Measurements from ENCODE around the gene TAP2.
A peak's percentile ranks its signal among the peaks of the same experiment; 100 is the strongest.
"Not testable (repeated sequence)": the region's sequence is repeated elsewhere in the genome, so short reads cannot be mapped to it uniquely, and the experiment has no call there.

The TAP2 gene

DNA sequence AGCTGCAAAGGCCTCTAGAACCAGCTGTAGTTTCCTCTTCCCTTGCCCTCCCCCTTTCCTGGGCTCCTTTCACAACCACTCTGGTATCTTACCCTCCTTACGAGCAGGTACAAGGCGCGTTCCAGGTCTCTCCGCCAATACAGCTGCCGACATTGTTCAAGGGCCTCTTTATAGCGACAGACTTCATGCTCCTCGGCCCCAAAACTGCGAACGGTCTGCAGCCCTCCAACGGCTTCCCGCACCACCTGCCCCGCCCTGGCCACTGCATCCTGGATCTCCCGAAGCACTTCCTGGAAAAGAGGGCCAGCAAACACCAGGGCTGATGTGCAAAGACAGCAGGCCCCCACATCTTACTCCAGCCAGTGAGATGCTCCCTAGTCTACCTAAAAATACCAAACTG is 6.0 kb downstream of the TAP2 start:
- DNase-seq: no peak

- no peak for DNase-seq
These were observed 7.6 kb downstream of the TAP2 start for GRCh38 chr6:32830936-32831335.

DNA sequence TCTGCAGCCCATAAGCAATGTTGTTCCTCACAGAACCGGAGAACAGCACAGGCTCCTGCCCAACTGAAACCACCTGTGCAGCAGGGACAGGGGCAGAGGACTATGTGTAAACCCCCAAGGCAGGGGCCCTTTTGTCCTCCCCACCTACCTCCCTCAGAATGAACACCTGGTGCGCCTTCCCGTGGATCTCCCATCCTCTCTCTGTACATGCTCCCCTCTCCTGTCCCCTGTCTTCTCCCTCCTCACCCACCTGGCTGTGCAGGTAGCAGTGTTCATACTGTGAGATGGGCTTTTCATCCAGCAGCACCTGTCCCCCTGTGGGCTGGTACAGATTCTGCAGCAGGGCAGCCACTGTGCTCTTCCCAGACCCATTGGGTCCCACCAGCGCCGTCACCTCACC is 8.5 kb downstream of the TAP2 start:
- DNase-seq: no peak

GRCh38 chr6:32829495-32829894 is 9.0 kb downstream of the TAP2 start:
- no peak for DNase-seq

GRCh38 chr6:32827025-32827424 is 11.5 kb downstream of the TAP2 start:
- DNase-seq: no peak

DNA sequence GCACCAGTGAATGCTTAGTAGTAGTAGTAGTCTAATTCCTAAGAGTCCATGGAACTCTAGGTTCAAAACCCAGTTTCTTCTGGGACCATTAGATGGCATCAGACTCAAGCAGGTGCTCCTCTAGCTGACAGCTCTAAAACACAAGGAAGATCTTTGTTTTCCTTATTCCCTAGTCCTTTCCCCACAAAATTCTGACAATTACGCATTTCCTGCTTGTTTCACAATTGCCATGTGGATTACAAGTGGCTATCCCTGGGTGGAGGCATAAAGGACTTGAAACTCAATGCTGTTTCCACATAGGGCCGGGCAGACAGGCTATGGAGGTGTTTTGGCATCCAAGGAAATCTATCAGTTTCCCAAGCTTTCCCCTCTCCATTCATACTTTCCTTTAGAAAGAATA is 12.6 kb downstream of the TAP2 start:
- DNase-seq: no peak

GRCh38 chr6:32819729-32820128 is 18.8 kb downstream of the TAP2 start:
- DNase-seq: no peak

DNA sequence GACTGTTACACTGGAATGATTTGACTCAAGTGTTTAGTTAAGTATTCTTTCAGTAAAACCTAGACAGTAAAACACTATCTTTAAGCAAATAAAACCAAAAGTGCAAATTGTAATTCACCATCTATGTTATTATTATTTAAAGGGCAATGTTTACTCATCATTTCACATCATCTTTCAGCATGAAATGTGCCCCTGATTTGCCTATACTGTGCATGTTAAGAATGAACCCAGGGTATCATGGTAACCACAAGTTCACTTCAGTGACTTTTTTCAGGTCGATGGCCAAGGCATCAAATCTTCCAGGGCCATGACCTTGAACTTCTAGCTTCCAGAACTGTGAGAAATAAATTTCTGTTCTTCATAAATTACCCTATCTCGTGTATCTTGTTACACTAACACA is 19.7 kb downstream of the TAP2 start:
- no peak for DNase-seq

- DNase-seq: no peak
These were observed 21.8 kb downstream of the TAP2 start, which contains the start of gene HLA-DOB for GRCh38 chr6:32816746-32817204. TSS of gene HLA-DOB (minus strand) at chr6:32817002. CDS start at chr6:32816951, 51 bp downstream.

- no peak for DNase-seq
These were observed 22.5 kb downstream of the TAP2 start for GRCh38 chr6:32815996-32816395.

- no peak for DNase-seq
These were observed 23.4 kb downstream of the TAP2 start for GRCh38 chr6:32815115-32815514.

GRCh38 chr6:32814145-32814544 is 24.4 kb downstream of the TAP2 start:
- no peak for DNase-seq

DNA sequence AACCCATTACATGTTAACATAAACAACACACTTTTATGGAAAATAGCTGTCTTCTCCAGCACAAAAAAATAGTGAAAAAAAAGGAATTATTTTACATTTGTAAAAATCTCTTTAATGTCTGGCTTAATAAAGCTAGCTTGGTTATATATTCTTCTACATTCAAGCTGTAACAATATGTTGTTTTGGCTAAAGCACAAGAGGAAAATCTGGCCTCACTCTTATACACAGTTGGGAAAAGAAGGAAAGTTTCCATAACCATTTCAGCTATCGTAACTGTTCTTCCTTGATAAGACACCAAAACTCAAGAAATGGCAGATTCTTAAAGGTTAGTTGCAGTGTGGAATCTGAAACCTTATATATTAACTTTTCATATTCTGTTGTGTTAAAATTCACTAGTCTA is 29.4 kb downstream of the TAP2 start:
- no peak for DNase-seq

- DNase-seq: no peak
These were observed 31.4 kb downstream of the TAP2 start for GRCh38 chr6:32807020-32807580.

GRCh38 chr6:32805404-32805803 is 33.1 kb downstream of the TAP2 start:
- DNase-seq: not testable (repeated sequence)

- DNase-seq: no peak
These were observed 35.1 kb downstream of the TAP2 start for GRCh38 chr6:32803416-32803815.

DNA sequence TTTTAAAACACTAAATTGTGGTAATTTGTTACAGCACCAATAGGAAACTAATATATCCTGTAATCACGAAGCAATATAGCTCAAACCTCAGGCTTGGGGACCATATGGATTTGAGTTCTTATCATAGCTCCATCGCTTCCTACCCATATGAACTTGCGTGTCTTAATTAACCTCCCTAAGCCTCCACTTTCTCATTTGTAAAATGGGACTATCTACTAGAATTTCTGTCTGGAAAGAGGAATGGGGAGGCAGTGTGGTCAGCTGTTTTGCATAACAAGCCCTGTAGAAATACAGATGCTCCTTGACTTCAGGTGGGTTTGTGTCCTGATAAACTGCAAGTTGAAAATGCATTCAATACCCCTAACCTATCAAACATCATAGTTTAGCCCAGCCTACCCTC is 38.8 kb downstream of the TAP2 start:
- no peak for DNase-seq

GRCh38 chr6:32799168-32799567 is 39.4 kb downstream of the TAP2 start:
- DNase-seq: no peak

- DNase-seq: peak; percentile 75
These were observed 41.4 kb downstream of the TAP2 start for GRCh38 chr6:32796848-32797776.

- no peak for DNase-seq
These were observed 44.0 kb downstream of the TAP2 start for GRCh38 chr6:32794510-32794909.

- no peak for DNase-seq
These were observed 45.6 kb downstream of the TAP2 start for GRCh38 chr6:32792901-32793435.

DNA sequence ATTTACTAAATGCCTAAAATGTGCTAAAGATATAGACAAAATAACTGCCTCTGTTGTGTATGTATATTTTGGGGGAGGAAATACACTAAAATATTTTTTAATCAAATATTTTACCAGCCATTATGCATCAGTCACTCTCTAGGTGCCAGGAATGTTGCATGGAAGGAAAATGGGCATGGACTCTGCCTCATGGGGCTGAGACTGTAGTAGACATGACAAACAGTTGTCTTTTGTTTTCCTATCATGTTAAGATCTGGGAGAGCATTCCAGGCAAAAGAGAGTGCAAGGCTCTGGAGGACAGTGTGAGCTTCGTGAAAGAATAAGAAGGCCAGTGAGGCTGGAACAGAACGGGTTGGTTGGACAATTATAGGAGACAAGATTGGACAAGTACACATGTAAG is 48.2 kb downstream of the TAP2 start:
- no peak for DNase-seq
